Measurements from ENCODE around the gene CIAO2B.
"Not testable (repeated sequence)": the region's sequence is repeated elsewhere in the genome, so short reads cannot be mapped to it uniquely, and the experiment has no call there.

The CIAO2B gene

DNA sequence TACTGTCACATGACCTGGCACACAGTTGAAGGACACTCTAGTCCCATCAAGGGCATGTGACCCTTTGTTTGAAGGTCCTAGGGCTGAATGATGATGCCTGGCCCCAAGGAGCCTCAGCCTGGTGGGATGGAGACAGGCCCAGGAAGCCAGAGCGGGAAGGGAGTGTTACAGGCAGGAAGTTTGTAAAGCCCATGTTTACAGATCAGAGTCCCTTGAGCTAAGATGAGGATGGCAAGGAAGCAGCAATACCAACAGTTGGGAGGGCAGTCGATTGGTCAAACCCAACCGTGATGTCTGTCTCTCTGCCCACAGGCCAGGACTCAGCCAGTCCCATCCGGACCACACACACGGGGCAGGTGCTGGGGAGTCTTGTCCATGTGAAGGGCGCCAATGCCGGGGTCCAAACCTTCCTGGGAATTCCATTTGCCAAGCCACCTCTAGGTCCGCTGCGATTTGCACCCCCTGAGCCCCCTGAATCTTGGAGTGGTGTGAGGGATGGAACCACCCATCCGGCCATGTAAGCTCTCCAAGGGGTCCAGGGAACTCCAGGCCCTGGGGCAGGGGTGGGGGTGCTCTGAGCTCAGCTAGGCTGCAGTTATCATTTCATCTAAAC is 3.6 kb upstream of the CIAO2B start:
- no peak for DNase-seq (ENCODE audit: low read depth in 1 of 2, low spot score in 1 of 2)

DNA sequence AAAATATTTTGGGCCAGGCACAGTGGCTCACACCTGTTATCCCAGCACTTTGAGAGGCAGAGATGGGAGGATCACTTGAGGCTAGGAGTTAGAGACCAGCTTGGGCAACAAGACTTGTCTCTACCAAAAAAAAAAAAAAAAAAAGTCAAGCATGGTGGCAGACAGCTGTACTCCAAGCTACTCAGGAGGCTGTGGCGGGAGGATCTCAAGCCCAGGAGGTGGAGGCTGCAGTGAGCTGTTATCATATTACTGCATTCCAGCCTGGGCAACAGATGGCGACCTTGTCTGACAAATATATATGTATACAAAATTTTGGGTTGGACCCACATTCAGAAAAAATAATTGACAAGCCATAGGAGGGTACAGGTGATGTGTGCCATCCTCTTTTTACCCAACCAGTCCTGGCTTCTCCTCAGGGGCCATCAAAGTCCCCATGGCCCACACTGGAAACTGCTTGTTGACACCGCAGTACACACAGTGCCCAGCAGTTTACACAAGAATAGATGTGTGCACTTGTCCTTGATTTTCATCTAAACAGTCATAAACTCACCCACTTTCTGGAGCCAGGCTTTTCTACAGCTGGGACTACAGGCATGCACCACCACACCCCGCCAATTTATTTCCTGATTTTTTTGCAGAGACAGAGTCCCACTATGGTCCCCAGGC is 2.8 kb upstream of the CIAO2B start:
- no peak for DNase-seq (ENCODE audit: low read depth in 1 of 2, low spot score in 1 of 2)

DNA sequence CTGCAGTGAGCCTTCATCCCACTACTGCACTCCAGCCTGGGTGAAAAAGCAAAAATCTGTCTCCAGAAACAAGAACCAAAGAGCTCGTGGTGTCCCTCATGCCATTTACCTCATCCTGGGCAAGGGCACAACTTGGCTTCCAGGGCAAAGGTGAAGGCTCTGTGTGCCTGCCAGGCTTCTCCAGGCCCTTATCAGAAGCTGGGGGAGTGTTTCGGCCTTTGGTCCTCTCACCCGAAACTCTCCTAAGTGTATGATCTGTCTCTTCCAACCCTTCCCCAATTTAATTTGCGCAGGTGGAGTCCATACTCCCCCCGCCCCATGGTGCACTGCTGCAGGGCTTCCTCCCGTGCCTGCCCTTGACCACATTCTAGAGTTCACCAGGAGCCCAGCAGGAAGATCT is 2.3 kb upstream of the CIAO2B start:
- no peak for DNase-seq (ENCODE audit: low read depth in 1 of 2, low spot score in 1 of 2)

DNA sequence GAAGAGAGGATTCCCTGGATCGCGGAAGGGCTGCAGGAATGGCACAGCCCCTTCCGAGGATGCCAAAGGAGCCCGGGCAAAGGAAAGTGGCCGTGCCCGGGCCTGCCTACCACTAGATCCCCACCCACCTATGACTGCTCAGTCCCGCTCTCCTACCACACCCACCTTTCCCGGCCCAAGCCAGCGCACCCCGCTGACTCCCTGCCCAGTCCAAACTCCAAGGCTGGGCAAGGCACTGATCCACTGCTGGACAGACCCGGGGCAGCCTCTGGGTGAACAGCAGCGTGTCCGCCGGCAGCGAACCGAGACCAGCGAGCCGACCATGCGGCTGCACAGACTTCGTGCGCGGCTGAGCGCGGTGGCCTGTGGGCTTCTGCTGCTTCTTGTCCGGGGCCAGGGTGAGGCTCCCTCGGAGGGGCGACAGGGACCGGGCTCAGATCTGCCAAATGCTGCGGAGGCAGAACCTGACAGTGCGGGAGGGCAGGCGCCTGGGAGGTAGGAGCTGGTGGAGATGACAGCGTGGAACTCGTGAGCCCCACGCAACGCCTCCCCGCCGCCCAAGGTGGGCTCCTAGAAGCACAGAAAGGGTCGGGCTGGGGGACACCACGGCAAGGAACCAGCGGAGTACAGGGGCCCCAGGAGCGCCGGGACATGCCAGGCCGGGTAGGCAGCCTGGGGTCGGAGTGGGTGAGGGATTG is 1.3 kb upstream of the CIAO2B start, which contains the start of gene CES2:
TSS of gene CES2 (plus strand) at position 203 of the 698 bp plus-strand sequence. CDS start at position 323, 120 bp downstream.
- no peak for DNase-seq (ENCODE audit: low read depth in 1 of 2, low spot score in 1 of 2)

DNA sequence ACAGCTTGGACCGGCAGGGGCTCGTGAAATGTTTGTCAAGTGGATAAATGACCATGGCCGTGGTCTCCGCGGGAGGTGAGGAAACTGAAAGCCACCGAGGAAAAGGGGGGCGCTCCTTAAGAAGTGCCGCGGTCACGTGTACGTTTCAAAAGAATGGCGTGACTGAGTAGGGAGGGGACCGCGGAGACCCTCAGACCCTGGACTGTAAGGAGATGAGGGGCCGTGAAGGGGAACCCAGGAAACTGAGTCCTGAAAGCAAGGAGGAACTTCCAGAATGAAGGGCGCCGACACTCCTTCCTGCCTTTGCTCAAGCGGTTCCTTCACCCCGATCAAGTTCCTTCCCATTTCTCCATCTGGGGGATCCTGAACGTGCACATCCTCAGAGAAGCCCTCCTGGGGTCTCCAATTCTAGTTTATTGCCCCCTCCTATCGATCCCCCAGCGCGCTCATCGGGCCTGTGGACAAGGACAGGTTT is 674 bp upstream of the CIAO2B start:
- DNase-seq (ENCODE audit: low read depth in 1 of 2, low spot score in 1 of 2): not testable (repeated sequence)

DNA sequence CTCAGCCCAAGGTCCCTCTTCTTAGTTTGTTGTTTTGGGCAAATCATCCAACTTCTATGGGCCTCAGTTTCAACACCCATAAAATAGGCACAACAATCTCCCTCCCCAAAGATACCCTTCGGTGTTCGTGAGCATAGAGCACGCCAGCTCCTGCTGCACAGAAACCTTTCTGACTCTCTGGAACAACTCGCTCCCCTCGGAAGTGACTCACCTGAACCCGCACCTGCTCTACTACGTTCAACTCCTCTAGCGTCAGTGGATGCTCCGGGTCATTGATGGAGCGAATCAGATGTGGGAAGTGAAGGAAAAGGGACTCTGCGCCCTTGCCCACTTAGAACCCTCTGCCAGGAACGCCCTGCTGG is 445 bp downstream of the CIAO2B start:
- DNase-seq (ENCODE audit: low read depth in 1 of 2, low spot score in 1 of 2): peak; percentile 39 to 42

DNA sequence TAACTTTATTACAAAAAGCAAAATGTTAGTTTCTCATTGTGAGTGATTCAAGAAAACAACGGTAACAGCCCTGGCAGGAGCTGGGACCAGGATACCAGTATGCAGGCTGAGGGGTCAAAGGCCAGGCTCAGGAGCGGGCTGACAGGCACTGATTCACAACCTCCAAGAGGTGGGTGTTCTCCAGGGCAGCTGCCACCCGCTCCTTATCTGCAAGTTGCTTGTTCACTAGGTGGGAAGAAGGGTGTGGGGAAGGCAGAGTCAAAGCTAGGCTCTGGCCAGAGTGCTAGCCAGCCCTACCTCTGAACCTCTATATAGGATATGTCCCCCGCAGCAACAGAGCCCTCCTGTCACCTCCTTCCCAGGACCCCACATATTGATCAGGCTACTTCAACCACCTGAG is 2.1 kb downstream of the CIAO2B start:
- no peak for DNase-seq (ENCODE audit: low read depth in 1 of 2, low spot score in 1 of 2)

DNA sequence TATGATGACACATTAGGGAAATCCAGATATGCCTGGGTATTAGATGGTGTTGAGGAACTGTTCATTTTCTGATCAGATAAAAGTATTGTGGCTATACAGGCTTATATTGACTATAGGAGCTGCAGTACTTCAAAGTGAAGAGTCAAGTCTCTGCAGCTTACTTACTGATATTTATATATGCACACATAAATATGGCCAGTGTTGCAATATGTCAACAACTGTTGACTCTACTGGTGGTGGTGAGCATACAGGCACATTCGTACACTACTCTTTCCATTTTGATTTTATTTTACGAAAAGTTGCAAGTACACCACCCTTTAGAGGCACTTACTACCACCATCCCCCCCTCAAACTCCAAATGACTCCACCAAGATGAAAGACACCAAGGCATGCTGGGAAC is 2.5 kb downstream of the CIAO2B start:
- DNase-seq (ENCODE audit: low read depth in 1 of 2, low spot score in 1 of 2): no peak

DNA sequence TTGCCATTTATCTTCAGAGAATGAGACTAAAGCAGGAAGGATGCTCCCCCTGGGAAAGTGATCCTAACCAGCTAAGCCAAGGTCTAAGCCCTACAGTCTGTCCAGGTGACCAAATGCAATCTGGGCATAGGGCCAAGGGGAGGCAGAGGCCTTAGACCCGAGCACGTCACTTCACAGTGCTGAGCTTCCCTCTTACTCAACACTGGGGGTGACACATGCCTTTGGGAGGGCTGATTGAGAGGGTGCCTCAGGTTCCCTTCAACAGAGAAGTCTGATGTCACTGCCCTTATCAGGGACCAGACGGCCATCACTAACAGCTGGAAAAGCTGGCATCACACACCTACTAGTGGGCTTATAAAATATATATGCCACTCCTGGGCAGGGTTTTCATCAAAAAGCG is 4.0 kb downstream of the CIAO2B start:
- DNase-seq (ENCODE audit: low read depth in 1 of 2, low spot score in 1 of 2): no peak

DNA sequence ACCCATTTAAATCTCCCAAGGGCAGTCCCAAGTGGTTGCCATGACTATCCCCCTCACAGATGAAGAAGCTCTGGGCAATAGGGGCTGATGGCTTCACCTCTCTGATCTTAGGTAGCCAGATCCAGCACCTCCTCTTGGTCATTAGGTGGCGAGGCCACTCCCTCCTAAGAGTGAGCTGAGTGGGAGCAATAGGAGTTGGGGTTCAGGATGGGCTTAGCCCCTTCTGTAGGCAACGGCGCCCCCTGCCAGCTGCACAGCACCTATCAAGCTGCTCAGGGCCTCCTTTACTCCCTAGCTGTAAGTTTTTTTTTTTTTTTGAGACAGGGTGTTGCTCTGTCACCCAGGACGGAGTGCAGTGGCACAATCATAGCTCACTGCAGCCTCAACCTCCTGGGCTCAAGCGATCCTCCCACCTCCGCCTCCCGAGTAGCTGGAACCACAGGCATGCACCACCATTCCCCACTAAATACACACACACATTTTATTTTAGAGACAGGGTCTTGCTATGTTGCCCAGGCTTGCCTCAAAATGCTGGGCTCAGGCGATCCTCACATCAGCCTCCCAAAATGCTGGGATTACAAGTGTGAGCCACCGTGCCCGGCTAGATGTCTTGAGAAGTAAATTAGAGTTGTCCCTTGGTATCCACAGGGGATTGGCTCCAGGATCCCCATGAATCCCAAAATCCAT is 5.4 kb downstream of the CIAO2B start:
- no peak for DNase-seq (ENCODE audit: low read depth in 1 of 2, low spot score in 1 of 2)

DNA sequence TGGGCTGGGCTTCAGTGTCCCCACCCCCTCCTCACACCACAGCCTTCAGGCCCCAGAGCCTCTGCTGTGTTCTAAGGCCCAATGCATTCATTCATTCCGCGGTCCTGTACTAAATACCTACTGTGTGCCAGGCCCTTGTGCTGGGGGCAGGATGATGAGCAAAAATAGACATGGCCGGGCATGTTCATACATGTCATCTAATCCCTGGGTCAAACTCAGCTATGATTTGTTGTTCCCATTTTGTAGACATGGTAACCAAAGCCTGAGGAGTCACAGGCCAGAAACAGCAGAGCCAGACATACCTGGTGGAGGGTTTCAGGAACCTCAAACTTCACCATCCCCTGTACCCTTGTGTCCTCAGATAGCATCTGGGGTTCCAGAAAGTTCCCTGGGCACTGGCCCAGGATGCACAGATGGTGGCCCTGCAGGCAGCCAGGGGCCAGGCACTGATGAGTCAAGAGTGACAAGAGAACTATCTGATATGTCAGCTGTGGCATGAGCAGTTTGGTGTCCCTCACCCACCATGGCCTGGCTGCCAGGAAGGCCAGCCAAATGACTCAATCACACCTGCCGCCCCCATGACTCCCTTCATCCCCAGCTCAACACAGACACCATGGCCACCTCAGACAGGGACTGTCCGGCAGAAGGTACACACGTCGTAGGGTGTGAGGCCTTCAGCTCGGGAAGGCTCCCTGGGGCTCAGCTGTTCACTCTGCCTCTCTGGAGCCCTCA is 6.1 kb downstream of the CIAO2B start:
- DNase-seq (ENCODE audit: low read depth in 1 of 2, low spot score in 1 of 2): no peak

DNA sequence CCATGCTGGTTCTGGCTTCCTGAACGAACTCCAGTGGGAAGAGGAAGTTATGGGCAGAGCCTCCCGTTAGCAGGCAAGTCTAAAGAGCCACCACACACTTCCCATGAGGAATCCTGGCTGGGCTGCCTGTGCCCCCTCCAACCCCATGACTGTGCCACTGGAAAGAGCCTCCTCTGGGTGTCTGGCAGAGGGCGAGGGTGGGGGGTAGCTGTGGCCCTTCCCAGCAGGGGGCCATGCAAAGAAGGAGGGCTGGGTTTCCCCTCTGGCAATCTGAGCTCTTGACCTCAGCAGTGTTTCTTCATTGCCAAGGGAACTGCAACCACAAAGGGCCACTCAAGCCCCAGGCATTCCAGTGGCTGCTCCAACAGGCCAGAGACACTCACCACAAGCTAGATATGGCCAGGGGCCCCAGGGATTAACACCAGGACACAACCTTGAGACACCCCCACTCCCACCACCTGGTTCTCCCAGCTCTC is 7.2 kb downstream of the CIAO2B start:
- no peak for DNase-seq (ENCODE audit: low read depth in 1 of 2, low spot score in 1 of 2)

DNA sequence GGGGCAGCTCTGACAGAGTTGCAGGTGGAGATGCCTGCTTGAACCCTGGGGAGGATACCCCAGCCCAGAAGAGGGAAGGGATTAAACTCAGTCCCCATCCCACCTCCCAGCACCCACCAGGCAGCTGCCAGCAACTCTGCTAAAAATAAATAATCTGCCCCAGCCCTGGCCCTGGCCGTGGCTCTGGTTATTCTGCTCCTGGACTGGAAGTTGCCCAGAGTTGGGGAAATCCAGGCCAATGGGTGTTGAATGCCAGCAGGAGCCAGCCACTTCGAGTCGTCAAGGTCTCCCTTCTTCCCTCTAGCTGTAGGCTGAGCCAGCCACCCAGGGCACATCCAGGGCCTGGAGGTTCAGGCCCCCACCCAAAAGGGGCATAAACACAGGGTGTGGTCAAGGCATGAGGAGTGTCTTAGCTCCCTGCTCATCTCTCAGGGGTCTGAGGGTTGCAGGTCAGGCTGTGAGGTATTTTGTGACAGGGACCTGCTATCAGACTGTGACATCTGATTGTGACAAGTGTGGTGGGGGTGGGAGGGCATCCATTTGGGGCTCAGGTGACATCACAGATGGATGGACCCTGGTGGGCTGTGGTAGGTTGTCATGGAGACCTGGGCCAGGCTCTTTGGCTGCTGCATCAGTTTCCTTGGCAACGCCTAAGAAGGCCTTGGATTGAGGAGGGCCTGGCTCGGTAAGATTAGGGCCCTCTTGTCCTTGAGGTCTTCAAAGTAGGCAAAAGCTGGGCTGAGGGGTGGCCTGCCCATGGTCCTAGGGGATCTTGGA is 7.8 kb downstream of the CIAO2B start:
- no peak for DNase-seq (ENCODE audit: low read depth in 1 of 2, low spot score in 1 of 2)

DNA sequence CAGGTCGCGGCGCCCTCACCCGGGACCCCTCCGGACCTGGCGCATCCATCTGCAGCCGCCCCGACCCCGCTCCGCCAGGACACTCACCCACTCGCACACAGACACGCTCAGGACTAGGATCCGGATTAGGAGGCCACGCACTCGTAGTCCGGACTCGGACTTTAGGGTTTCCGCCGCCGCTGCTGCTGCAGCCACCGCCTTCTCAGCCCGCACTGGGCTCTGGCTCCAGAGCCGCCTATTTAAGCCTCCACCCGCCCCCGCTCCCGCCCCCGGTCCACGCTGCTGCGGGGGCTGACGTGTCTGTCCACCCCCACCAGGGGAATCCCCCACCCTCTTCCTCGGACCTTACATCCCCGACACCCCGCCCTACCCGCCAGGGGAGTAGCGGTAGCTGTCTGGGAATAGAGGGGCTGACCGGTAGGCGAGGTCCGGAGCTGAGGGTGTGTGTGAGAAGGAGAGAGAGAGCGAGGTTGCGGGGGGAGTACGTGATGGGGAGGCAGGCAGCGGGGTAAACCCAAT is 8.8 kb downstream of the CIAO2B start, which contains the start of gene RRAD:
TSS of gene RRAD (minus strand) at position 214 of the 519 bp plus-strand sequence. CDS start 356 bp downstream, outside the sequence.
- DNase-seq (ENCODE audit: low read depth in 1 of 2, low spot score in 1 of 2): no peak

DNA sequence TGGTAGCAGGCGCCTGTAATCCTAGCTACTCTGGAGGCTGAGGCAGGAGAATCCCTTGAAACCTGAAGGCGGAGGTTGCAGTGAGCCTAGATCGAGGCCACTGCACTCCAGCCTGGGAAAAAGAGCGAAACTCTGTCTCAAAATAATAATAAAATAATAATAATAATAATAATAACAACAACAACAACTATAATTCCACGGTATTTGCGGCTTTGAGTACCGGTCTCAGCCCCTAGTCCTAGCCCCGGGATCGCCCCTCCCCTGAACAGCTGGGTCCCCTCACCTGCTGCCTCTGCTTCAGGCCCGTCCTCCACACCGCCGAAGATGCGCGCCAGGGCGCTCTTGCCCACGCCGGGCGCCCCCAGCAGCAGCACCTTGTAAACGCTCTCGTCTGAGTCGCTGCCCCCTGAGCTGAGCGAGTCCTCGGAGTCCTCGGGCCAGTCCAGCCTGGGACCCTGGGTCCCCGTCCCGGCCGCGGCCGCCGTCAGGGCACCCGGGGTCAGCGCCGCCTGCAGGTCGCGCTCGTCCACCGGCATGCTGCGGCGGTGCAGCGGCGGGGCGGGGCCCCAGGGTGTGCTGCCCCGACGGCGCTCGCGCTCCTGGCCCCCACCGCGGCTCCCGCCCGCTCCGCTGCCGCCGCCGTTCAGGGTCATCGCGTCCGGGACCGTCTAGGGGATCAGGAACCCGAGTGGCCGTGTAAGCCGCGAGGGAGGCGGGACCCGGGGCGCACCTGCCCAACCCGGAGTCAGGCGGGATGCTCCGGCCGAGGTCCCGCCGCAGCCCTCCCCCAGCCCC is 9.5 kb downstream of the CIAO2B start:
- no peak for DNase-seq (ENCODE audit: low read depth in 1 of 2, low spot score in 1 of 2)

DNA sequence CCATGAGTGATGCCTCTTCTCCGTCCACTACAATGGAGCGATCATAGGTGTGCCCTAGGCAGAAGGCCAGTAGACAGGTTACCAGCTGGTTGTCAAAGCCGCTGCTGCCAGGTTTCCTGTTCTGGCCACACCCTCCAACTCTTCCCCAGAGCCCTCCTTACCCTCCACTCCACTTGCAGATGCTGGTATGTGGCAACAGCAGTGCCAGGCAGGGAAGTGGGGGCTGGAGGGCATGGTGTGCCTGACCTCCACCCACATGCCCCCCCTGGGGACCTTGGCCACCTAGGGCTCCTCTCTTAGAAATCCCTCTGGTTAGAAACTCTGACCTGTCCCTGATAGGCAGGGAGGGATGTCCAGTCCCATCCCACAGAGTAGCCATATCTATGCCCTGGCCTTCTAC is 10.3 kb downstream of the CIAO2B start:
- no peak for DNase-seq (ENCODE audit: low read depth in 1 of 2, low spot score in 1 of 2)

DNA sequence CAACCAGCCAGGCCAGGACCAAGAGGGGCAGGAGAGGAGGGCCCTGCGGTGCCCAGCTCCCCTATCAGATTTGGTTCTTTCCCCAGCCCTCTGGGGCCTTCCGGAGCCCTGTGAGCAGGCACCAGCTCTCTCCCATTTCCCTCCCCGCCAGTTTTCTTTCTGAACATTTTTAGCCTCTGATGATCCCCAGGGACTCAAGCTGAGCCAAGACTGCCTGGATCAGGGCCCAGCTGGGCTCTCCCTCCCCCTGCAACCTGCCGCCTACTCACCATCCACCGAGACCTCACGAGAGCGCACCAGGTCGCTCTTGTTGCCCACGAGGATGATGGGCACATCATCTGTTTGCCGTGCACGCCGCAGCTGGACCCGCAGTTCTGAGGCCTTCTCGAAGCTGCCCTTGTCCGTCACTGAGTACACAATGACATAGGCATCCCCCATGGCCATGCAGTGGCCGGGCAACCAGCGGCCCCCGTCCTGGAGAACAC is 10.9 kb downstream of the CIAO2B start:
- no peak for DNase-seq (ENCODE audit: low read depth in 1 of 2, low spot score in 1 of 2)

DNA sequence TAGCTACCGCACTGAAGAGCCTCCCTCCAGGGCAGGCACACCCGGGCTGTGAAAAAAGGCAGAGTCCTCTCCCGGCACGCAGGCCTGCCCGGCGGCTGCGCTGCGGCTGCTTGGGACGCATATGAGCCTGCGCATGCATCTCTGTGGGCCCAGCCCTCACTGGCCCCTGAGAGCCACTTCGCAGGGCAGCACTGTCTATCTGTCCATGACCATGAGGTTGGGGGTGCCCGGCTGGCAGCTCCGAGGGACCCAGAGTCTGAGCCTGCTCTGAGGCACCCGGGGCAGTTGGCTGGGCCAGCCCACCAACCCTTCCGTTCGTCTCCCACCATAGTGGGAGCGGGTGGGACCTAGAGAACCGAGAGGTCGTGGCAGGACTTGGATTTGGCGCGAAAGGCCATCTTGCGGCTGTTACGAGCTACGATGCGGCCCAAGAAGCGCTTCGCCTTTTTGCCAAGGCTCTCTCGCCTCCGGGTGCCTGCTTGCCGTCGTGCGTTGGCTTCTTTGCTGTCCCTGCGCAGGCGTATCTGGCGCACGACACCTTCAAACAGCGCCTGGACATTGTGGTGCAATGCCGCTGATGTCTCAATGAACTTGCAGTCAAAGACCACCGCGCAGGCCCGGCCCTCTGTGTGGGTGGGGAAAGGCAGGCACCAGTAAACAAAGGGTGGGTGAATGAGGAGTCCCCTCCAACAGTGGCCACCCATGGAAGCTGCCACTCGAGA is 12.3 kb downstream of the CIAO2B start:
- DNase-seq (ENCODE audit: low read depth in 1 of 2, low spot score in 1 of 2): no peak

All from activated CD4-positive, alpha-beta T cell treated with anti-CD3 and anti-CD28 coated beads, Interleukin-2, amount 50 U/mL, for 24 hours (primary cell).